ENCODE measurements around the gene KIAA1755.

KIAA1755 gene

DNA sequence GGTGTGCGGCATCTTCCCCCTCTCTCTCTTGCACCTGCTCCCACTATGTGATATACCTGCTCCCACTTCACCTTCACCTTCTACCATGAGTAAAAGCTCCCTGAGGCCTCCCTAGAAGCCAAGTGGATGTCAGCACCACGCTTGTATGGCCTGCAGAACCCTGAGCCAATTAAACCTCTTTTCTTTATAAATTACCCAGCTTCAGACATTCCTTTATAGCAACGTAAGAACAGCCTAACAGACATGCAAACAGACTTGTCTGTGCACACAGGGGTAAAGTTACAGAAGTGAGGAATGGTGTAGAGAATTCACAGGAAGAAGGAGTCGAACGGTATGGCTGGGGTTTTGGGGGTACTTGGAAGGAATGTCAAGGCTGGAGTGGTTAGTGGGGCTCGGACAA lies 80.7 kb downstream of the KIAA1755 start:
- no peak for DNase-seq (ENCODE audit: low read depth)

DNA sequence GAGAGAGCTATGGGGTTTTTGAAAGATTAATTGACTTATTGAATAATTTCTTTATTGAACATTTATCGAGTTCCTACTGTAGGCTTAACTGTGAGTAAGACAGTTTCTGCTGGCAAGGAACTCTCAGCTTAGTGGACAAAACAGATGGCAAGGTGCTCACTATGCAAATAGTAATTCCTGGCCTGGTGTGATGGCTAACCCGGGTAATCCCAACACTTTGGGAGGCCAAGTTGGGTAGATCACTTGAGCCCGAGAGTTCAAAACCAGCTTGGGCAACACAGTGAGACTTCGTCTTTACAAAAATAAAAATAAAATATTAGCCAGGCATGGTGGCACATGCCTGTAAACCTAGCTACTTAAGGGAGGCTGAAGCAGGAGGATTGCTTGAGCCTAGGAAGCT lies 82.0 kb downstream of the KIAA1755 start:
- no peak for DNase-seq (ENCODE audit: low read depth)

DNA sequence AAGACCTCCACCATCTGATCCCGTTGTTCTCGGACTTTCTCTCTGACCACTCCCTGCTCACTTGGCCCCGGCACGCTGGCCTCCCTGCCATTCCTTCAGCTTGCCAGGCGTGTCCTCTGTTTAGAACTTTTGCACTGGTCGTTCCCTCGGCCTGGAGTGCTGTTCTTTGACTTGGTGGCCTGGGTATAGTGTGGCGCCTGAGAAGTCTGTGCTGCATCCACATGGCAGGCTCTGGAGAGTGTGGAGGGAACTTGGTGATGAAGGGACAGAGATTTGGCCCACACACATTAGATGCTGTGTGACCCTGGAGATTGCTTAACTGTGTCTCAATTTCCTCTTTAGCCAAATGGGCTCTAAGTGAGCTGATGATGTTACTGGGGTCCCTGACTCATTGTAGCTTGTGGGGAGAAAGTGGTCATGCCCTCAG lies 82.5 kb downstream of the KIAA1755 start:
- DNase-seq (ENCODE audit: low read depth): no peak

DNA sequence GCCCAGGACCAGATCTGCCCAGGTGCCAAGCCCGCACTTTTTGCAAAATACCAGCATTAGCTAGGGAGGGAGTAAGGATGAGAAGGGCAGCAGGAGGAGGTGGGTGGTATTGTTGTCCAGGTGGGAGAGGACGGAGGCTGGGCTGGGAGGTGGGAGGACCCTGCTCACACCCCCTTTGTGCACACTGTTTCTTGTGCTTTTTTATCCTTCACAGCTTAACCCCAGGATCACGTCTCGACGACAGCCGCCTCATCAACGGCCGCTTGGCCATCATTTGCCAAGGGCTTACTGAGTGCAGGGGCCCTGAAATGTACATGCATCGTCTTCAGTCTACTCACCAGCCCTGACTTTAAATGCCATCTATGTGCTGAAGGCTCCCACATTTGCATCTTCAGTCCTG lies 83.3 kb downstream of the KIAA1755 start:
- no peak for DNase-seq (ENCODE audit: low read depth)

DNA sequence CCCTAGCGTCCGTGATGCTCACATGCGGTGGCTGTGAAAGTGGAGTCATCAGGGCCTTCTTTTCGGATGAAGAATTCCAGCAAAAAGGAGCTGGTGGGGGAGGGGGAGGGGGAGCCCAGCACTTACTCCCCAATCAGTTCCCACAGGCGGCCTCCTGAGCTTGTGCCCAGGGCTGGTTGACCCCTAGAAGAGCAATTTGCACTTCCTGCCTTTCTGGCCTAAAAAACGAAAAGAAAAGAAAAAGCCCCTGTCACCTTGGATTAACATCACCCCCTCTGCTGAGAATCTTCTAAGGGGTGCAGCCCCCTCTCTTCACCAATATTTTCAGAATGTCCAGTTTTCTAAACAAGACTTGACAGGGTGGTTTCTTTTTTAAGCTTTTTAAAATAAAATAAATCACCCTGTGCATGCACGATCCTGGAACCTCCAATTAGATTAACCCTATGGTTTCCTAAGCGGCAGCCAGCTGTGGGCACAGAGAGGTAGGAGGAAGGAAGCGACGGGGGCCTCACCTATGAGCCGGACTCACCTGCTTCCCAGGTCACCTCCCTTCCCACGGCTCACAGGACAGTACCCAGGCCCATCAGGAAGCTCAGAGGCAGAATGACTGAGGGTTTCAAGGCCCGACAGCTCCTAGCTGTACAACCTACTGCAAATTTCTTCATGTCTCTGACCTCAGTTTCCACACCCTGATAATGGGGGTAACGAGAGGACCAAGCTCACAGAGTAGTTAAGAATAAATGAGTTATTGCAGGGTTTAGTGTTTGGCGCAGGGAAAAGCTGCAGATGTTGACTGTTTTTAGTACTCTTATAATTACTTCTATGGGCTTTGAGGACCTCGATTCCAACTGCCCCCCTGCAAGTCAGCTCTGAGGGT lies 85.0 kb downstream of the KIAA1755 start:
- no peak for DNase-seq (ENCODE audit: low read depth)

DNA sequence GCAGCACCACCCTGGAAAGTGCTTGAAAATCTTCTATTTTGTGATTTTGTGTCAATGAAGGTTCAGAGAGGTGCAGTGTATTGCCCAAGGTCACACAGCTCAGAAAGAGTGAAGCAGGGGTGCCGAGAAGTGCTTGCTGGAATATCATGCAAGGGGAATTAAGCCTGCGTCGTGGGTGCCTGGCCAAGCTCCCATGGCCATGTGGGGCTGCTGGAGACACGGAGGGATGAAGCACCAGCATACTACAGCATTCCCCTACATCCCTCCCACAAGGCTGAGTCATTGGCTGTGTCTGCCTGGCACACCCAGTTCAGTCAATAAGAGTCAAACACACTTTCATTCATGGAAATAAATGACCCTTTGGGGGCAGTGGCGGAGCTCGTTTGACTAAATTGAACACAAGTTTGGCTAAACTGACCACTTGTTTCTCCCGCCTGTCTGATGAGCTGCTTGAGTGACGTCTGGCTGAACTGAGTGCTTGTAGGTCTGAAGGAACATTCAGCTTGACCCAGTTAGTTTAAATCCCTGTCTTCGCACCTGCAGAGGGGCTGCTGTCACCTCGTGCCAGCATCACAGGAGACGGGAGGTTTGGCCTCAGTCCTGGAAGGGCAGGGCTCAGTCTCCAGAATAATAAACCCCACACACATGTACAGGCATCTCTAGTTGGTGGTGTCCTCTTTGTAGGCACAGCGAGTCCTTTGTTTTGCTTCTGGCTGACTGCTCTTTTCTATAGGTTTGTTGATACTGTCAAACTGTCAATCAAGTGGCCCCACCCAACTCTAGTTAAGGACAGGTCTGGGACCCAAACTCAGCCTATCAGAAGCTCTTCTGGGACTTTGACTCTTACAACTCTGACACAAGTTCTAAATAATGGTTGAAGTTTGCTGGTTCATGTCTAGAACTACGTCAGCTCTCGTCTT lies 87.0 kb downstream of the KIAA1755 start:
- no peak for DNase-seq (ENCODE audit: low read depth)

DNA sequence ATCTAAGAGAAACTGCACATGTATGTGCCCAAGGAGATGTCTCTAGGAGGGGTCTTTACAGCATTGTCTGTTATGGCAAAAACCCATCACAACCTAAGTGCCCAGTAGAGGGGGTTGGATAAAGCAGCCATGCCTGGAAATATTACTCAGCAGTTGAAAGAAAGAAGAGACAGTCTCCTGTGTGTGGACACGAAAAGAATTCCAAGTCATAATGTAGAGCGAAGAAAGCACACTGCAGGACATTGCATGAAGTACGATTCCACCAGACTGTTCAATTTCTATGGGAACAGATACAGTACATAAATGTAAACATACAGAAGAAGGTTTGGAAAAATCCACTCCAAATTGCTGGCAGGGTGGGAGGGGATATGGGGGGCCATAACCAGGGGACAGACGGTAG lies 88.1 kb downstream of the KIAA1755 start:
- no peak for DNase-seq (ENCODE audit: low read depth)

DNA sequence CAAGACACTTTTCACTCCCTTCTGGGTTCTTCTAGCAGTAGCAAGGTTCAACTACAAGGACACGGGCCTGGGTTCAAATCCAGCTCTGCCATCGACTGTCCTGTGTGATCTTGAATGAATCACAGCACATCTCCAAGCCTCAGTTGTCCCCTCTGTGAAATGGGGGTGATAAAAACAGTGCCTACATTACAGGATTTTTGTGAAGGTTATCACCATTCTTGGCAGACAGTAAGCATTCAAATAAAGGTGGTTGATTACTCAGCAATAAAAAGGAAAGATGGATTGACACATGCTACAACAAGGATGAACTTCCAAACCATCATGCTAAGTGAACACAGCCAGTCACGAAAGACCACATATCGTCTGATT lies 88.9 kb downstream of the KIAA1755 start:
- no peak for DNase-seq (ENCODE audit: low read depth)

DNA sequence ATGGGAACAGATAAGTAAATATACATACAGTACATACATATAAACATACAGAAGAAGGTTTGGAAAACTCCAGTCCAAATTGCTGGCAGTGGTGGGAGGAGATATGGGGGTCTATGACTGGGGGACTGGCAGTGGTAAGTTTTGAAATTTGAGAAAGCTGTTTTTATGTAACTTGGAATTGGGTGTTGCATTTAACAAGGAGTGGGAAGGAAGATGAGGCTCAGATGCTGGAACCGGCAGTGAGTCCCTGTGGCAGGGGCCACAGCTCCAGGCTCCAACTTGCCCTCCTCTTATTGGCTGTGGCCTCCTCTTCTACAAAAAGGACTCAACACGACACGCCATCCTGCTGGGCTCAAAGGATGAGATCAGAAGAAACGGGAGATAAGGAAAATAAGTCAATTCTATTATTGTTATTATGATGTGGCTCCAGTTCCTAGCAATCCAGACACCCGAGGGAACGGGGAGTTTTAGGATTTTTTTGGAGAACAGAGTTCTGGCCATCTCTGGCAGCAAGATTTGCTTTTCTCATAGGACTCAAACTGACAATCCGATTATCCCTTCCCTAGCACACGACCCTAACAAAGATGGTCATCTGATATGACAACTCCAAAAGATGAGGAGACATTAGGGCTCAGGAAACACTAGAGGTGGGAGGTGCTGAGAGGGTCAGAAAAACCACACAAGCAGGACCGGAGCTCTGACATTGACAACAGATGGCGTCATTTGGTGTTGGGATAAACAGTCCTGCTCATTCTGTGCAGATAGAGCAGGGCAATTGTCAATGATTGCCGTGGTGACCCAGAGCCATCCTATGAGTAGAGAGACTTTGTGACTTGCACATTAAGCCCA lies 89.5 kb downstream of the KIAA1755 start:
- DNase-seq (ENCODE audit: low read depth): no peak

DNA sequence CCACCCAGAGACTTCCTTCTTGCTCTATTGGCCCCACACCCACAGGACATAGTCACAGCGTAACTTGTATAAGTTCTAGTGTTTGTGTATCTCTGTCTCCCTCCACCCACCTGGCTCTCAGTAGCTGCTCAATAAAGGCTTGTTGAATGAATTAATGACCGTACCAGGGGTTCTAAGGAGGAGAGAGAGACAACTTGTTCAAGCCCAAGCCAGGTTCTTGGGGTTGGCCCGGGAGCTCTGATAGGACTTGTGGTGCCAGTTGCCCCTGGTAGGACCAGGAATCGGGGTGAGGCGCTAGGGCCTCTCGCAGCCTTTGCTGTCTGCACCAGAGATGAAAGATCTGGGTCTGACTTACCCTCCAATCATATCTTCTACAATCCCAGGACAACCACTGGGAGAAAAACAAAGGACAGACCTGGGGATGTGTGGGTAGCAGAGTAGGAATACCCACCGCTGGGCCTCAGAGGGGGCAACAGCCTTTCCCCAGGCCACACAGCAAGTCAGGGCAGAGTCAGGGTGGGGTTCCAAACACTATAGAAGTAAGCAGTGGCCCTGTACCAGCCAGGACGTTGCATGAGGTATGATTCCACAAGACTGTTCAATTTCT lies 90.2 kb downstream of the KIAA1755 start:
- no peak for DNase-seq (ENCODE audit: low read depth)

DNA sequence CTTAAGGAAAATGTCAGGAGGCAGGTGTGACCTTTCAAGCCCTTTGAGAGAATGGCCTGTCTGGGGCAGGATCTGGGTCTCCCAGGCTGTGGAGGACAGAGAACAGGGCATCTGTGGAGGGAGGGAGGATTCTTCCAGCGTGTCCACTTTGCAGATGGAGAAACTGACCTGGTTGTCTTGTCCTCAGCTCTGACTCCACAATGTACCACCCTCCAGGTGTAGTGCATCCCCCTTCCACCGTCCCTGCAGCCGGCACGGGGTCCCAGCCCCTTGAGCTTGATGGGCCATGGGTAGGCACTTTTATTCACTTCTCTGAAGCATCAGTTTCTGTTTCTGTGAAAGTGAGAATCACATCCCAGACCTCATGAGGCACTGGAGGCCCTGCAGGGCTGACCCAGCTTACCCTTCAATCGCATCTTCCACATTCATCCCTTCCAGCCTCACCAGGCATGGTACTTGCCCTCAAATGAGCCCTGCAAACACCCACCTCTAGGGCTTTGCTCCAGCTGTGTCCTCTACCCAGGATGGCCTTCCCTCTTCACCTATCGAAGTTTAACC lies 90.8 kb downstream of the KIAA1755 start:
- DNase-seq (ENCODE audit: low read depth): no peak

DNA sequence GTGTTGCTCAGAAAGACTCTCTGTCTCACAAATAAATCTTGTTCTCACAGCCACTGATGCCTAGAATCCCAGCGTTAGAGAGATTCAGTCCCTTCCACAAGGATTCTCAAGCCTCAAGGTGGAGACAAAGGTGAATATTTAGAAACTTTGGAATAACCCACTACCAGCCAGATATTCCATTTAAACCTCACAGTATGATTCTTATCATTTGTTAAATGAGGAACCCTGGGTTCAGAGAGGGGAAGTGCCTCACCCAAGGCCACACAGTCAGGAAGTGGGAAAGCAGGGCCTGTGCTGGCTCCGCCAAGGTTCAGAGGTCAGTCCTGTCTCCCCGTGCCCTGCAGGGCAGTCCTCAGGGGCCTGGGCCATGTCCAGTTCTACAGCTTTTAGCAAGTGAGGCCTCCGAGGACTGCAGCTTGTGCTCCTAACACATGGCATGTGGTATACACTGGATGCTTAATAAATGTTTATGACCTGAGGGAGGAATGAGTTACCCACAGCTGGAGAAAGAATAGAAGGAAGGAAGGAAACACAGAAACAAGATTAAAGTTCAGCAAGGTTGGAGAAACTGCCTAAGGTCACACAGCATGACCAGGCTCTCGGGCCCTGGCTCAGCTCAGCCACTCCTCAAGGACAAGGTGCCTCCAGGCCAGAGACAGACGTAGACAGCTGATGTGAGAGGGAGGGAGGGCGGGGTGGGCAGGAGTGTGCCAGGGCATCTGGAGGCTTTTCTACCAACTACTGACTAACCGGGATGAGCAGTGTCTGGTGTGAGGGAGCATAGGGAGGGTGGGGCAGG lies 91.5 kb downstream of the KIAA1755 start:
- DNase-seq (ENCODE audit: low read depth): no peak

DNA sequence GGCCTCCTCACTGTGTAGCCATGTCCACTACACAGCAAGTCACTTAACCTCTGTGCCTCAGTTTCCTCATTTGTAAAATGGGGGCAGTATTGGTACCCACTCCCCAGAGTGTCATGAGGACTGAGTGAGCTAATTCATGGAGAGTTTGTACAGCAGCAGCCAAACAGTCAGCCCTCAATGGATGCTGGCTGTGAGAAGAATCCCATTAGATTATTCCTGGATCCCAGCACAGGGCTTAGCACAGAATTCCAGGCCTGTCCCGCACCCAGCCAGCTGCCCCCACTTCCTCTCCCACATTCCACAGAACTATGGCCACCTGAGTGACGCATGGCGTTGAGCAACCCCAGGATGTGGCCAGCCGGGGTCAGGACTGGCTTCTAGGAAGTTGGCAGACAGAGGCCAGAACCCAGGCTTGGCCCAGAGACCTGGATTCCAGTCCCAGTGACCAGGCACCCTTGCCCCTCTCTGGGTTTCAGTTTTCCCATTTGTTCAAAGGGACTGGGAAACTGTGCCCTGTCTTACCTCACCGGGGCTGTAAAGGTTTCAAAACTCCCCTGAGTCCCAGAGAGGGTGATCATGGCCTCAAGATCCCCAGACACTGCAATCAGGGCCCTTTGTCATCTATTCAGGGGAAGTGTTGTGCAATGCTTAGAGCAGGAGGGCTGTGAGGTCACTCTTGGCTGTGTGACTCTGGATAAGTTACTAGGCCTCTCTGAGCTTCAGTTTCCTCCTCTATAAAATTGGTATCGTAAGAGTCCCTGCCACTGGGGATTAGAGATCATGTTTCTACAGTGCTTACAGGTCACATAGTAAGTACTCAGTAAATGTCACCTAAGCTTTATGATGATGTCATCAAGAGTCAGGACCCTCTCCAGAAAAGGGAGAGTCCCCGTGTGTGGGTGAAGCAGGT lies 92.4 kb downstream of the KIAA1755 start:
- no peak for DNase-seq (ENCODE audit: low read depth)

DNA sequence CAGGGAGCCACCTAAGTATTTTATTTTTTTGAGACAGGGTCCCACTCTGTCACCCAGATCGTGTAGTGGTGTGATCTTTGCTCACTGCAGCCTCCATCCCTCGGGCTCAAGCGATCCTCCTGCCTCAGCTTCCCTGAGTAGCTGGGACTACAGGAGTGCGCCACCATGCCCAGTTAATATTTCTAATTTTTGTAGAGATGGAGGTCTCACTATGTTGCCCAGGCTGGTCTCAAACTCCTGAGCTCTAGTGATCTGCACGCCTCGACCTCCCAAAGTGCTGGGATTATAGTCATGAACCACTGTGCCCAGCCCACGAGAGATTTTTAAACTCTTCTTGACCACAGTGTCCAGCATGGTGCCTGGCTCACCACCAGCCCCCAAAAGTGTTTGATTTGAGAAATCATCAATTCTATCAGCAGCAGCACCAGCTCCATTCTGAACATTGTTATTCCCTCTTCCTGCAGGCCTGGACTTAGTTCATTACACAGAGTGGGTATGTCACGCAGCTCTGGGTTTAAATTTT lies 93.1 kb downstream of the KIAA1755 start:
- no peak for DNase-seq (ENCODE audit: low read depth)

DNA sequence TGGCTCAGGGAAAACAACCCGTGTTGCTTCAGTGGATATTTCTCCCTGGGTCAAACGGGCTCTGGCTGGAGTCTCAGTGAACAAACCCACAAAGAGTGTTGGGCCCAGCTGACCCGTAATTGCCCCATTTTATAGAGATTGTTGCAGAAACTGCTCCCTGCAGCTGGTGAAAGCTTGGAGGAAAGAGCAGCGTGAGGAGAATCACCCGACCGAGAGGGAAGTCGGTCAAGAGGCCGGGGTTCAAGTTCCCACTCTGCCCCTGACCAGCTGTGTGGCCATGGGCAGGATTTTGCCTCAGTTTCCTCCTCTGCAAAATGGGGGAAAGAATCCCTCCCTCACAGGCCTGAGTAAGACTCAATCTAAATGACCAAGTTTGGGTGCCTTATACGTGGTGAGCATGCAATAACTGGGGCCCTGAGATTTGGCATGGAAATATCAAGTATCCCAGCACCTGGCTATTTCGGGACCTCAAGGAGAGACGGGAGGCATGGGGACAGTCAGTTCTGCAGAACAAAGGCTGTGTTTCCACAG lies 93.8 kb downstream of the KIAA1755 start:
- DNase-seq (ENCODE audit: low read depth): no peak

DNA sequence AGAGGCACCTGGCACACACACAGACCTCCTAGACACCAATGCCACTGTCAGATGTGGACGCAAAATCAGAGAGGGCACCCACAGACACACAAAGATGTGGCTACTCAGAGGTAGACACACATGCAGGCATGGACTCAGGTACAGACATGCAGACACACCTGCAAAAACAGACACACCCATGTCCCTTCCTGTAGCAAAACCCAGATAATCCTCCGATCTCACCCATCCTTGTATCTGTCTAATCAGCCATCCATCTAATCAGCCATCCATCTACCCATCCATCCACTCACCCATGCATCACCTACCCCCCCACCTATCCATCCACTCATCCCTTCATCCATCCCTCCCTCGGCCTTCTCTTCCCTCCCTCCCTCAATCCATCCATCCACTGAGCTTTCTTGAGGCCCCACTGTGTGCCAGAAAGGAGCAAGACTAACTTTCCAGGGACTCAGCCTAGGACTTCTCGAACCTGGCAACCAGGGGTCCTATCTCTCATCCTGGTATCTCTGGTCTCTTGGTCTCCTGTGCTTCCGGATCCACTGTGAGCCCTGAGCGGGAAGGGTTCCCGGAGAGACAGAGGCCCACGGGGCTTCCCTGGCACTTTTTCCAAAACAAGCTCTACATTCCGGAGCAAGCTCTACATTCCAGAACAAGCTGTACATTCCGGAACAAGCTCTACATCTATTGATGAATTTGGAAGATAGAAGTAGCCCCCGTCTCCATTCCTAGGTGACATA lies 94.4 kb downstream of the KIAA1755 start:
- no peak for DNase-seq (ENCODE audit: low read depth)

DNA sequence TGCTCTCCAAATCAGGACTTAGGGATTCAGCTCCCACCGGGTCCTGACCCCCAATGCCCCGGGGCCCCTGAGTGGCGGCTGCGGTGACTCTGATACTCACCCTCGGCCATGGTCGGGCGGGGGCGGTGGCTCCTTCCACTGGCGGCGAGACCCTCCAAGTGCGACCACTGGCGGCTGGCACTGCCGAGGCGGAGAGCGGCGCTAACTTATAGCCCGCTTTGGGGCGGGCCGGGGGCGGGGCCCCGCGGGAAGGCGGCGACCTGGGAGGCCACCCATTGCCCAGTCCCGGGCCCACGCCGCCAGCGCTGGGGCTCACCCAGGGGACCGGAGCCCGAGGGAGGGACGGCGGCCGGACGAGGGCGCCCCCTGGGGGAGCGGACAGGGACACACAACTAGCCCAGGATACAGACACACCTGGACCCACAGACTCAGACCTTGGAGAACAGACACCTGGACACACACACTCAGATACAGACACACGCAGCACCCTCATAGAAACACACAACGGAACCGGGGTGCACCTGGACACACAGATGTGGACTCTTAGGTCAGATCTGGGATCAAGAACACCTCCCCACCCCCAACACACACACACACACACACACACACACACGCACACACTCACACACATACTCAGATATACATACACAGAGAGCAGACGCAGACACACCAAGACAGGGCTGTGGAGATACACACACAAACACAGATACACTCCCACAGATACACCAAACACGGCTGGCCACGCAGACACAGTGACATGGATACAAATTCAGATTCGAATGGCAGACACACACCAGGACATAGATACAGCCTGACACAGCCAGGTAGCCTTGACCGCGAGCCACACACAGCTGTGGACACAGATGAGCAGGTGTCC lies 95.2 kb downstream of the KIAA1755 start, which contains the start of gene TGM2:
Gene TGM2, minus strand, starts transcription at position 182 of the 877 bp plus-strand sequence. Its CDS starts 72 bp downstream, at position 110.
- DNase-seq (ENCODE audit: low read depth): no peak

Measured in stimulated activated CD8-positive, alpha-beta memory T cell treated with anti-CD3 and anti-CD28 coated beads, Interleukin-7, amount 100 ng/mL, for 24 hours (primary cell).